K562 (cell line): Measurements from ENCODE around the gene OSBPL7.

ENCODE experiments used
- EP300 ChIP-seq: IDR thresholded peaks from 2 replicates; pipeline ENCODE4 v1.6.1; 2012; ENCODE audit warnings: low read length, improper control_type of control experiment
- HCFC1 ChIP-seq: IDR thresholded peaks from 2 replicates; pipeline ENCODE4 v1.6.1; 2012; ENCODE audit warnings: low read depth, low read length, improper control_type of control experiment

DNA sequence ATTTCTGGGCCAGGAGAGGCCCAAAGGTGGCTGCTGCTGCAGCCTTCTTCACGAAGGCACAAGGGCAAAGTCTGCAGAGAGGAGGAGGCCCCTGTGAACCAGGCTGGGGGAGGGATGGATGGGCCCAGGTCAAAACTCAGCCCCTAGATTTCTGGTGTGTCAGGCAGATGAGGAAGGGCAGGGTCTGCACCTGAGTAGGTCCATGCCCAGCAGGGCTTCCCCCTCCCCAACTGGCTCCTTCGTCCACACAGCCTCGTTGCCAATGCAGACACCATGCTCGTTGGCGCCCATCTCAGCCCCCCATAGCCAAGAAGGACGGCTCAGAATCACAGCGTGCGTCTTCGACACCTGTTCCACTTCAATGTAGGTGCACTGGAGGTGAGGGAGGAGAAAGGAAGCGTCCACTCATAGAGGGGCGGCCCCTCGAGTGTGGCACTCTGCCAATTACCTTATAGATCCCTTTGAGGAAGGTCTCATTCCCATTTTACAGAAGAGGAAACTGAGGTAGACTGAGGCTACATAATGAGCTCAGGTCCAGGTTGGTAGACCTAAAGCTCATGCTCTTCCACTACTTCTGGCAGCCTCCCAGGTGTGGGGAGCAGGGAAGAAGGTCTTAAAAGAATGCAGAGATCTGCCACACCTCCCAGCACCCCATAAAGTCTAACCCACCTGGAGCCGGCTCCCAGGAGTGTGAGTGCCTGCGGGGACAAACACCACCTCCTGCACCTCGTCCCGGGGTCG lies 18.6 kb upstream of the OSBPL7 start:
- TF ChIP-seq EP300 (no peak), HCFC1 (no peak)
